HG03558 (cell line): ENCODE data around the gene ADCY10.
"Not testable (repeated sequence)": the region's sequence is repeated elsewhere in the genome, so short reads cannot be mapped to it uniquely, and the experiment has no call there.

Experiments used
- ATAC-seq: cut with Tn5 transposase; IDR thresholded peaks from one replicate; pipeline ENCODE4 v1.9.1; 2021; ENCODE audit warnings: moderate number of reproducible peaks; ENCODE audit not compliant: unreplicated experiment; ENCODE audit errors: extremely low read depth

ADCY10 gene

GRCh38 chr1:167821969-167822685 is 91.8 kb downstream of the ADCY10 start:
- no peak for ATAC-seq

- ATAC-seq: no peak
These were observed 92.6 kb downstream of the ADCY10 start for GRCh38 chr1:167821356-167821685.

GRCh38 chr1:167820684-167821355 is 93.1 kb downstream of the ADCY10 start:
- ATAC-seq: no peak

GRCh38 chr1:167819849-167820683 is 93.9 kb downstream of the ADCY10 start:
- ATAC-seq: no peak

GRCh38 chr1:167815650-167816049 is 98.3 kb downstream of the ADCY10 start:
- ATAC-seq: no peak

- no peak for ATAC-seq
These were observed 101.0 kb downstream of the ADCY10 start for GRCh38 chr1:167812972-167813371.

GRCh38 chr1:167808690-167809089 is 105.2 kb downstream of the ADCY10 start:
- no peak for ATAC-seq

- no peak for ATAC-seq
These were observed 105.8 kb downstream of the ADCY10 start for GRCh38 chr1:167808104-167808503.

- ATAC-seq: not testable (repeated sequence)
These were observed 107.3 kb downstream of the ADCY10 start for GRCh38 chr1:167806676-167807075.

GRCh38 chr1:167806235-167806634 is 107.7 kb downstream of the ADCY10 start:
- not testable (repeated sequence) for ATAC-seq

GRCh38 chr1:167805041-167805556 is 108.8 kb downstream of the ADCY10 start:
- no peak for ATAC-seq

GRCh38 chr1:167803358-167804207 is 110.4 kb downstream of the ADCY10 start:
- ATAC-seq: peak; percentile 70

GRCh38 chr1:167802235-167802634 is 111.7 kb downstream of the ADCY10 start:
- ATAC-seq: no peak

GRCh38 chr1:167800251-167800650 is 113.7 kb downstream of the ADCY10 start:
- ATAC-seq: no peak

GRCh38 chr1:167799747-167800146 is 114.2 kb downstream of the ADCY10 start:
- ATAC-seq: no peak

GRCh38 chr1:167798952-167799351 is 115.0 kb downstream of the ADCY10 start:
- ATAC-seq: no peak

GRCh38 chr1:167797015-167797414 is 116.9 kb downstream of the ADCY10 start:
- no peak for ATAC-seq

- no peak for ATAC-seq
These were observed 117.9 kb downstream of the ADCY10 start for GRCh38 chr1:167795810-167796740.

GRCh38 chr1:167794043-167794442 is 119.9 kb downstream of the ADCY10 start:
- no peak for ATAC-seq
